ENCODE data around the gene HYAL3.
A peak's percentile ranks its signal among the peaks of the same experiment; 100 is the strongest.

Gene HYAL3

DNA sequence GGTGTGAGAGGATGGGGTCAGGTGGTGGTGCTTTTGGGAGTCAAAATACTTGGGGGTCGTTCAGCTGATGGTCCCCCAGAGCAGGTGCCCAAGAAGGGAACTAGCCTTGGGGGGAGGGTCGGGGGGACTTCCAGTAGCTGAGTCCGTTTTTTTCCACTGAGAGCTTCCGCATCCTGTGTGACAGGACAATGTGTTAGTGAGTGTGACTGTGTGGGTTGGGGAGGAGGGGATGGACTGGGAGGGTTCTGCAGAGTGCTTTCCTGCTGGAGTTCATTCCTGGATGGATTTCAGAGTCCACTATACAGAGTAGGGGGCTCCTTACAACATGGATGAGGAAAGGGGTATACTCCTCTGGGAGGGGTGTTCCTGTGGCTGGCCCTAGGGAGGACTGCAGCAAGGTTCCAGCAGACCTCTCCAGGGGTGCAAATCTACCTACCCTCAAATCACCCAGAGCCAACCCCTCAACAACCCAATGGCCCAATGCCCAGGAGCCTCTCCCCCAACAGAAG is 23.9 kb upstream of the HYAL3 start:
- H3K79me2 ChIP-seq (ENCODE audit: insufficient read depth, low read length) = peaks cover 47% of the 10 kb centered on the region

DNA sequence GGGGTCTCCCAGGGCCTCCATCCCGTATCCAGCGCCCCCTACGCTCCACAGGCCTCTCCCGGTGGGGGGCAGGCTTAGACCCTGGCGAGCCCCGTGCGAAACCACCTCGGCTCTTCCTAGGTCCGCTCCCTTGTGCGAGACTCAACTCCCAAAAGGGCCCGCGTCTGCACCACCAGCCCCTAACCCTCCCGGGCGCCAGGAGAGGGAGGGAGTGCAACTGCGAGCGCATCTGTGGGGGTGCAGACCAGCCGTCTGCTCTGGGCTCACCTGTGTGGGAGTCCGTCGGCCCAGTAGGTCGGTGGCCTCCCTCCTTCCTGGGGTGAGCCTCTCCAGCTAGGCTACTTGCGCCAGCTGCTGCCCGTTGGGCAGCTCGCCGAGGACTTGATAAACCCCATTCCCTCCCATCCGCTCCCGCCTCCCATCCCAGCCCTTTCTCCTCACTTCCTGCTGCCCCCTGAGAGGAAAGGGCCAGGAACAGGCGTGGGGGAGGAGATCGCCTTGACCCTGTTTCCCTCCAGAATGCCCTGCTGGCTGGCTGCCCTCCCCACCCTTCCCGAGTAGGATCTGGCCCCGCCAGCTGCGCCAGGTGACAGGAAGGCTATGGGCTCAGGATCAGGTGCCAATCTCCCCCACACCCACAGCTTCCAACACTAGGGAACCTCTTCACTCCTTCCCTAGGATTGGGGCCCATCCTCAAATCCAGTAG is 23.3 kb upstream of the HYAL3 start, which contains the start of gene HYAL2:
Gene HYAL2 (minus strand): TSS at position 360 of the 706 bp plus-strand sequence. CDS start 2,256 bp downstream, outside the sequence.
- Histone ChIP-seq H3K79me2 (ENCODE audit: insufficient read depth, low read length) (peaks cover 42% of the 10 kb centered on the region), H3K4me2 (ENCODE audit: insufficient read depth, low read length) (peak within 1 kb of the TSS; percentile 78), H3K27me3 (ENCODE audit: insufficient read depth, low read length, poor library complexity) (no peaks in the 10 kb centered on the region), H4K20me1 (ENCODE audit: insufficient read depth, low read length) (peaks cover 19% of the 10 kb centered on the region; the same call in 1 of the 2 replicates), H3K9ac (ENCODE audit: low read depth, low read length) (peak within 1 kb of the TSS; percentile 62), H3K36me3 (ENCODE audit: insufficient read depth, low read length) (peaks cover 51% of the 10 kb centered on the region), H3K4me1 (ENCODE audit: insufficient read depth, low read length) (peaks cover 61% of the 10 kb centered on the region), H3K27ac (ENCODE audit: low read length) (peak within 1 kb of the TSS; percentile 100), H3K4me3 (ENCODE audit: low read depth in 1 of 2, low read length in 2 of 2) (peak within 1 kb of the TSS; percentile 44 to 74), H3K9me3 (ENCODE audit: insufficient read depth, low read length, severe bottlenecking) (no peaks in the 10 kb centered on the region), H2AFZ (ENCODE audit: low read depth, low read length) (peak within 1 kb of the TSS; percentile 100)
- no peak for ATAC-seq (ENCODE audit: insufficient read depth, low read depth)
- TF ChIP-seq, protein P1, sequence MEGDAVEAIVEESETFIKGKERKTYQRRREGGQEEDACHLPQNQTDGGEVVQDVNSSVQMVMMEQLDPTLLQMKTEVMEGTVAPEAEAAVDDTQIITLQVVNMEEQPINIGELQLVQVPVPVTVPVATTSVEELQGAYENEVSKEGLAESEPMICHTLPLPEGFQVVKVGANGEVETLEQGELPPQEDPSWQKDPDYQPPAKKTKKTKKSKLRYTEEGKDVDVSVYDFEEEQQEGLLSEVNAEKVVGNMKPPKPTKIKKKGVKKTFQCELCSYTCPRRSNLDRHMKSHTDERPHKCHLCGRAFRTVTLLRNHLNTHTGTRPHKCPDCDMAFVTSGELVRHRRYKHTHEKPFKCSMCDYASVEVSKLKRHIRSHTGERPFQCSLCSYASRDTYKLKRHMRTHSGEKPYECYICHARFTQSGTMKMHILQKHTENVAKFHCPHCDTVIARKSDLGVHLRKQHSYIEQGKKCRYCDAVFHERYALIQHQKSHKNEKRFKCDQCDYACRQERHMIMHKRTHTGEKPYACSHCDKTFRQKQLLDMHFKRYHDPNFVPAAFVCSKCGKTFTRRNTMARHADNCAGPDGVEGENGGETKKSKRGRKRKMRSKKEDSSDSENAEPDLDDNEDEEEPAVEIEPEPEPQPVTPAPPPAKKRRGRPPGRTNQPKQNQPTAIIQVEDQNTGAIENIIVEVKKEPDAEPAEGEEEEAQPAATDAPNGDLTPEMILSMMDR (IDR thresholded peaks at IDR 0.05; ENCODE audit: borderline replicate concordance, extremely low read depth, low read length, poor library complexity, severe bottlenecking) = no peak
- no peak for TF ChIP-seq EZH2 (IDR thresholded peaks at IDR 0.05; ENCODE audit: borderline replicate concordance, low read depth, low read length, severe bottlenecking)
- no peak for DNase-seq

More for the DNA sequence above, 23.9 kb upstream of the HYAL3 start:
- Histone ChIP-seq H2AFZ (ENCODE audit: low read depth, low read length) (no peak overlapping the region), H3K9me3 (ENCODE audit: insufficient read depth, low read length, severe bottlenecking) (no peaks in the 10 kb centered on the region), H3K4me3 (ENCODE audit: low read depth in 1 of 2, low read length in 2 of 2) (no peak overlapping the region), H3K4me1 (ENCODE audit: insufficient read depth, low read length) (peaks cover 57% of the 10 kb centered on the region), H4K20me1 (ENCODE audit: insufficient read depth, low read length) (peaks cover 19% of the 10 kb centered on the region; the same call in 1 of the 2 replicates), H3K27ac (ENCODE audit: low read length) (no peak overlapping the region), H3K27me3 (ENCODE audit: insufficient read depth, low read length, poor library complexity) (no peaks in the 10 kb centered on the region), H3K4me2 (ENCODE audit: insufficient read depth, low read length) (no peak overlapping the region), H3K9ac (ENCODE audit: low read depth, low read length) (no peak overlapping the region), H3K36me3 (ENCODE audit: insufficient read depth, low read length) (peaks cover 47% of the 10 kb centered on the region)
- no peak for DNase-seq
- ATAC-seq (ENCODE audit: insufficient read depth, low read depth) = no peak
- TF ChIP-seq, protein P1 (IDR thresholded peaks at IDR 0.05; ENCODE audit: borderline replicate concordance, extremely low read depth, low read length, poor library complexity, severe bottlenecking) = no peak
- TF ChIP-seq EZH2 (IDR thresholded peaks at IDR 0.05; ENCODE audit: borderline replicate concordance, low read depth, low read length, severe bottlenecking) = no peak

DNA sequence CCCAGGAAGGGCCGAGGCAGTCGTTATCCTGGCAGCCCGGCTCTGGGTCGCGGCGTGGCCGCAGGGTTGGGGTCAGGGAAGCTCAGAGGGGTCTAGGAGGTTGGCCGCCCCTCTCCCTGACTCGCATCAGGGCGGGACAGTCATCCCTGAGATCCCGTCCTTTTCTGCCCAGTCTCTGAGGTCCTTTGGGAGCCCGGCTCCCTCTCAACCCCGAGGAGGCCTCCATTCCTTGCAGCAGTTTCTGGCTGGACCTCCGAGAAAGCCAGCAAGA is 22.8 kb upstream of the HYAL3 start:
- peak overlapping the region; percentile 100 for H2AFZ ChIP-seq (ENCODE audit: low read depth, low read length)
- H3K36me3 ChIP-seq (ENCODE audit: insufficient read depth, low read length) = peaks cover 56% of the 10 kb centered on the region
- DNase-seq (no peak), ATAC-seq (ENCODE audit: insufficient read depth, low read depth) (no peak)
- H3K4me3 ChIP-seq (ENCODE audit: low read depth in 1 of 2, low read length in 2 of 2) = peak overlapping the region in 1 of 2 experiments; percentile 74; a peak in 2 of 4 replicates
- peak overlapping the region; percentile 78 for H3K4me2 ChIP-seq (ENCODE audit: insufficient read depth, low read length)
- H3K27me3 ChIP-seq (ENCODE audit: insufficient read depth, low read length, poor library complexity) = no peaks in the 10 kb centered on the region
- H3K4me1 ChIP-seq (ENCODE audit: insufficient read depth, low read length) = peaks cover 56% of the 10 kb centered on the region
- TF ChIP-seq EZH2 (IDR thresholded peaks at IDR 0.05; ENCODE audit: borderline replicate concordance, low read depth, low read length, severe bottlenecking) = no peak
- TF ChIP-seq, protein P1 (IDR thresholded peaks at IDR 0.05; ENCODE audit: borderline replicate concordance, extremely low read depth, low read length, poor library complexity, severe bottlenecking) = no peak
- peaks cover 20% of the 10 kb centered on the region; the same call in 1 of the 2 replicates for H4K20me1 ChIP-seq (ENCODE audit: insufficient read depth, low read length)
- H3K9ac ChIP-seq (ENCODE audit: low read depth, low read length) = peak overlapping the region; percentile 62
- H3K9me3 ChIP-seq (ENCODE audit: insufficient read depth, low read length, severe bottlenecking) = no peaks in the 10 kb centered on the region
- H3K27ac ChIP-seq (ENCODE audit: low read length) = peak overlapping the region; percentile 100
- H3K79me2 ChIP-seq (ENCODE audit: insufficient read depth, low read length) = peaks cover 37% of the 10 kb centered on the region

Data from DND-41 (cell line).